HCT116 (cell line): ENCODE results near the gene RNF227. TPM values are rescaled to one million over a fixed set of nuclear protein-coding genes. Genes with fewer than 3 reads are reported as not detected.

ENCODE experiments used
- ATAC-seq: fragments of 200-7000 bp; cut with Tn5 transposase; 2 replicates; pipeline ENCODE4 v1.9.1; 2020; ENCODE audit warnings: mild to moderate bottlenecking, moderate library complexity
- BruUV-seq: library from RNA; stranded (reverse); fragments of 400-500 nt; replicated peaks from 2 replicates; lab custom pipeline; 2021; lab: Mats Ljungman, UMichigan
- CTCF ChIA-PET: fragments of 300-600 bp; sonication (Branson Sonifier 250); formaldehyde crosslinking; loops from one replicate; lab custom pipeline; 2021; ENCODE audit warnings: antibody characterized with exemption; lab: Charles Lee
- POLR2A ChIA-PET: fragments of 300-600, 350-600 bp; sonication (Branson Sonifier 250); formaldehyde crosslinking; loops from one replicate; lab custom pipeline; 2021; ENCODE audit warnings: antibody characterized with exemption; lab: Charles Lee
- RAD21 ChIA-PET, 2 experiments: fragments of 300-600 bp; sonication (Branson Sonifier 250); formaldehyde crosslinking; loops; one replicate each; lab custom pipeline; 2023; ENCODE audit warnings: low total read pairs in 2 of 2; ENCODE audit not compliant: uncharacterized antibody in 2 of 2, unreplicated experiment in 2 of 2, low non-redundant PET in 1 of 2; lab: Charles Lee
- DNase-seq: peaks from one replicate; pipeline ENCODE4 v3.0.0-alpha.2; 2010; ENCODE audit warnings: low read depth, low spot score
- H2AFZ ChIP-seq: fragments of 200-600 bp; shearing (Covaris generic), sonication (generic); 2 replicates; pipeline ENCODE4 v1.6.1; 2017; ENCODE audit warnings: low read depth, mixed run types, mixed read lengths, antibody characterized with exemption, low read length; ENCODE audit not compliant: poor library complexity, severe bottlenecking
- H3K27ac ChIP-seq: 2 replicates; pipeline ENCODE4 v1.5.1; 2012; ENCODE audit warnings: low read depth, low read length
- H3K27me3 ChIP-seq: fragments of 200-600 bp; sonication (generic); 2 replicates; pipeline ENCODE4 v1.6.1; 2016; ENCODE audit warnings: mixed run types, low read length, mixed read lengths; ENCODE audit not compliant: insufficient read depth
- H3K36me3 ChIP-seq, 2 experiments: fragments of 200-500 bp in 1 of 2; fragments of 200-600 bp in 1 of 2; sonication (Bioruptor generic) in 1 of 2; sonication (generic) in 1 of 2; 2 replicates each; pipeline versions ENCODE4 v1.5.1 to v1.6.1; 2014 to 2016; ENCODE audit warnings: low read length in 2 of 2, inconsistent platforms in 1 of 2, mixed read lengths in 1 of 2, mixed run types in 1 of 2; ENCODE audit not compliant: insufficient read depth in 2 of 2, control insufficient read depth in 1 of 2
- H3K4me1 ChIP-seq, 2 experiments: fragments of 200-600 bp in 1 of 2; sonication (generic) in 1 of 2; 2 replicates each; pipeline versions ENCODE4 v1.5.1 to v1.6.1; 2012 to 2017; ENCODE audit warnings: low read length in 2 of 2, inconsistent platforms in 1 of 2, mild to moderate bottlenecking in 1 of 2, mixed read lengths in 1 of 2, mixed run types in 1 of 2, moderate library complexity in 1 of 2; ENCODE audit not compliant: insufficient read depth in 2 of 2, control insufficient read depth in 1 of 2
- H3K4me2 ChIP-seq: fragments of 200-600 bp; sonication (generic); 2 replicates; pipeline ENCODE4 v1.6.1; 2017; ENCODE audit warnings: mixed run types, low read length, mixed read lengths
- H3K4me3 ChIP-seq, 2 experiments: fragments of 200-600 bp in 1 of 2; sonication (generic) in 1 of 2; replicated peaks in 1 of 2; 2 replicates each; pipeline ENCODE4 v1.5.1; 2011 to 2016; ENCODE audit warnings: low read length in 2 of 2, control low read depth in 1 of 2, low read depth in 1 of 2, mild to moderate bottlenecking in 1 of 2, mixed read lengths in 1 of 2, mixed run types in 1 of 2
- H3K79me2 ChIP-seq: fragments of 200-600 bp; sonication (generic); 2 replicates; pipeline ENCODE4 v1.6.1; 2017; ENCODE audit warnings: mild to moderate bottlenecking, mixed run types, low read length, moderate library complexity, mixed read lengths; ENCODE audit not compliant: insufficient read depth
- H3K9ac ChIP-seq: fragments of 200-600 bp; sonication (generic); 2 replicates; pipeline ENCODE4 v1.6.1; 2016; ENCODE audit warnings: low read length, mixed read lengths
- H3K9me2 ChIP-seq: fragments of 200-600 bp; sonication (generic), shearing (Covaris generic); 2 replicates; pipeline ENCODE4 v1.6.1; 2017; ENCODE audit warnings: mixed run types, mild to moderate bottlenecking, moderate library complexity; ENCODE audit not compliant: insufficient read depth
- H3K9me3 ChIP-seq, 2 experiments: fragments of 200-500 bp in 1 of 2; fragments of 200-600 bp in 1 of 2; sonication (Bioruptor generic) in 1 of 2; sonication (generic) in 1 of 2; 2 replicates each; pipeline ENCODE4 v1.6.1; 2014 to 2017; ENCODE audit warnings: low read length in 2 of 2, mixed read lengths in 2 of 2, inconsistent platforms in 1 of 2, low read depth in 1 of 2, mild to moderate bottlenecking in 1 of 2, mixed run types in 1 of 2, moderate library complexity in 1 of 2; ENCODE audit not compliant: control insufficient read depth in 1 of 2, insufficient read depth in 1 of 2
- H4K20me1 ChIP-seq: fragments of 200-600 bp; sonication (generic), shearing (Covaris generic); 2 replicates; pipeline ENCODE4 v1.6.1; 2017; ENCODE audit warnings: mixed run types, mild to moderate bottlenecking, moderate library complexity; ENCODE audit not compliant: insufficient read depth
- CTCF ChIP-seq, 3 experiments: fragments of 200-600 bp in 1 of 3; sonication (generic) in 1 of 3; IDR thresholded peaks in 2 of 3; conservative IDR thresholded peaks in 1 of 3; 2 replicates each; pipeline ENCODE4 v1.5.1; 2012 to 2017; ENCODE audit warnings: low read depth in 2 of 3, low read length in 2 of 3, antibody characterized with exemption in 1 of 3, borderline replicate concordance in 1 of 3, control low read depth in 1 of 3, mild to moderate bottlenecking in 1 of 3, mixed read lengths in 1 of 3, mixed run types in 1 of 3, moderate library complexity in 1 of 3; ENCODE audit not compliant: insufficient read depth in 1 of 3
- EZH2 ChIP-seq: fragments of 200-600 bp; sonication (generic); IDR thresholded peaks from 2 replicates; pipeline ENCODE4 v1.6.1; 2017; ENCODE audit warnings: antibody characterized with exemption, mixed run types
- EZH2phosphoT487 ChIP-seq: fragments of 200-600 bp; IDR thresholded peaks from 2 replicates; pipeline ENCODE4 v1.6.1; 2018; ENCODE audit warnings: antibody characterized with exemption, borderline replicate concordance
- JUND ChIP-seq: IDR thresholded peaks from 2 replicates; pipeline ENCODE4 v1.6.1; 2012
- ZBTB33 ChIP-seq: IDR thresholded peaks from 2 replicates; pipeline ENCODE4 v1.6.1; 2011; ENCODE audit warnings: mild to moderate bottlenecking, low read length, moderate library complexity; ENCODE audit not compliant: insufficient replicate concordance; ENCODE audit errors: extremely low read depth
- intact Hi-C: fragments of 100-400 bp; cut with micrococcal nuclease; formaldehyde crosslinking; loops from 2 replicates; pipeline ENCODE4 v1.10.0; 2022
- total RNA-seq: library from RNA; stranded (reverse); gene quantifications from one replicate; pipeline ENCODE4 v1.2.1, GENCODE V29; 2021; ENCODE audit not compliant: unreplicated experiment

Gene RNF227
- total RNA-seq, 1 experiment from 2014 or later: 0.74 TPM

DNA sequence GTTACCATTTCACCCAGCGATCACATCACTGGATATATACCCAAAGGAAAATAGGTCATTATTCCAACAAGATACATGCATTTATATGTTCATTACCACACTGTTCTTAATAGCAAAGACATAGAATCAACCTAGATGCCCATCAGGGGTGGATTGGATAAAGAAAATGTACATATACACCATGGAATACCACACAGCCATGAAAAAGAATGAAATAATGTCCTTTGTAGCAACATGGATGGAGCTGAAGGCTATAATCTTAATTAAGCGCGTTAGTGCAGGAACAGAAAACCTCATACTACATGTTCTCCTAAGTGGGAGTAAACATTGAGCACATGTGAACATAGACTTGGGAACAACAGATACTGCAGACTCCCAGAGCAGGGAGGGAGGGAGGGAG, 34.5 kb upstream of the RNF227 start:
- Histone ChIP-seq H3K4me1 (no peaks in the 10 kb centered on the region), H3K9me3 (no peaks in the 10 kb centered on the region), H3K36me3 (peaks cover 26 to 33% of the 10 kb centered on the region in 2 experiments; a peak in 3 of 4 replicates), H3K4me3 (no peak overlapping the region), H2AFZ (no peak overlapping the region), H3K27me3 (no peaks in the 10 kb centered on the region), H3K9ac (no peak overlapping the region), H3K79me2 (no peaks in the 10 kb centered on the region), H3K9me2 (no peaks in the 10 kb centered on the region), H4K20me1 (no peaks in the 10 kb centered on the region), H3K4me2 (no peak overlapping the region)
- ChIA-PET CTCF (no interaction called here), RAD21 (no interaction called here), POLR2A (no interaction called here)
- DNase-seq (no peak), ATAC-seq (no peak)
- no TSS peak for BruUV-seq
- intact Hi-C loops: no loop called here
- no peak for TF ChIP-seq EZH2phosphoT487
- TF ChIP-seq CTCF (IDR thresholded peaks at IDR 0.05 in 2 of 3, conservative IDR thresholded peaks at IDR 0.05 in 1 of 3; ENCODE audit: borderline replicate concordance in 1 of 3, insufficient read depth in 1 of 3, low read depth in 2 of 3, low read length in 2 of 3): no peak
- TF ChIP-seq JUND: no peak
- TF ChIP-seq EZH2: no peak
- TF ChIP-seq ZBTB33: no peak
- TF ChIP-seq, all 23 proteins: peak for 0
- no peak overlapping the region for H3K27ac ChIP-seq
